Caco-2 (cell line): Measurements from ENCODE around the gene H2BK1. TPM values are rescaled to one million over a fixed set of nuclear protein-coding genes. Genes with fewer than 3 reads are reported as not detected.

ENCODE experiments used
- BruUV-seq: library from RNA; stranded (reverse); fragments of 400-500 nt; replicated peaks from 2 replicates; lab custom pipeline; 2021; lab: Mats Ljungman, UMichigan
- CTCF ChIA-PET: fragments of 300-600 bp; sonication (Branson Sonifier 250); formaldehyde crosslinking; loops from one replicate; lab custom pipeline; 2022; ENCODE audit warnings: antibody characterized with exemption; lab: Charles Lee
- POLR2A ChIA-PET: fragments of 300-600 bp; sonication (Branson Sonifier 250); formaldehyde crosslinking; loops from one replicate; lab custom pipeline; 2022; ENCODE audit warnings: antibody characterized with exemption; lab: Charles Lee
- DNase-seq, 2 experiments: peaks; one replicate each; pipeline versions ENCODE4 v3.0.0 to v3.0.0-alpha.2; 2020 to 2022
- H3K27me3 ChIP-seq: replicated peaks from 2 replicates; pipeline ENCODE4 v1.6.0; 2011; ENCODE audit warnings: low read length; ENCODE audit not compliant: control insufficient read depth, insufficient read depth
- H3K36me3 ChIP-seq: 2 replicates; pipeline ENCODE4 v1.5.1; 2011; ENCODE audit warnings: low read length; ENCODE audit not compliant: control insufficient read depth, insufficient read depth
- H3K4me1 ChIP-seq: fragments of 250-450 bp; sonication (Bioruptor Pico); 2 replicates; pipeline ENCODE4 v1.5.1; 2020; ENCODE audit warnings: mild to moderate bottlenecking
- H3K4me3 ChIP-seq: 2 replicates; pipeline ENCODE4 v1.5.1; 2011; ENCODE audit warnings: low read depth, mild to moderate bottlenecking, control low read depth, low read length
- H3K9me3 ChIP-seq: fragments of 250-450 bp; sonication (Bioruptor Pico); 2 replicates; pipeline ENCODE4 v1.5.1; 2020; ENCODE audit warnings: mild to moderate bottlenecking, moderate library complexity
- H3K27ac Mint-ChIP-seq: one replicate; pipeline ENCODE4 v1.8.0; 2022; ENCODE audit warnings: mixed read lengths; ENCODE audit not compliant: unreplicated experiment
- H3K27me3 Mint-ChIP-seq: one replicate; pipeline ENCODE4 v1.8.0; 2022; ENCODE audit warnings: mixed read lengths; ENCODE audit not compliant: insufficient read depth, unreplicated experiment
- H3K36me3 Mint-ChIP-seq: one replicate; pipeline ENCODE4 v1.8.0; 2022; ENCODE audit warnings: mild to moderate bottlenecking, mixed read lengths; ENCODE audit not compliant: insufficient read depth, unreplicated experiment
- H3K4me1 Mint-ChIP-seq: one replicate; pipeline ENCODE4 v1.8.0; 2022; ENCODE audit warnings: low read depth, mixed read lengths; ENCODE audit not compliant: unreplicated experiment
- H3K4me3 Mint-ChIP-seq: one replicate; pipeline ENCODE4 v1.8.0; 2022; ENCODE audit warnings: mild to moderate bottlenecking, moderate library complexity, mixed read lengths; ENCODE audit not compliant: unreplicated experiment
- H3K9me3 Mint-ChIP-seq: one replicate; pipeline ENCODE4 v1.8.0; 2022; ENCODE audit warnings: mixed read lengths; ENCODE audit not compliant: unreplicated experiment
- CTCF ChIP-seq, 2 experiments: fragments of 200-600 bp in 1 of 2; IDR thresholded peaks; 1 replicate in 1 of 2; 2 replicates in 1 of 2; pipeline versions ENCODE4 v1.5.1 to v1.8.0; 2011 to 2022; ENCODE audit warnings: antibody characterized with exemption in 1 of 2, control low read depth in 1 of 2, inconsistent platforms in 1 of 2, low read depth in 1 of 2, low read length in 1 of 2, mild to moderate bottlenecking in 1 of 2, moderate library complexity in 1 of 2; ENCODE audit not compliant: insufficient read depth in 1 of 2, severe bottlenecking in 1 of 2, unreplicated experiment in 1 of 2
- intact Hi-C: fragments of 100-400 bp; cut with micrococcal nuclease; formaldehyde crosslinking; loops from one replicate; pipeline ENCODE4 v1.10.0; 2022; ENCODE audit not compliant: unreplicated experiment
- total RNA-seq: library from RNA; stranded (reverse); gene quantifications from 2 replicates; pipeline ENCODE4 v1.2.3, GENCODE V29; 2022

H2BK1 gene
- total RNA-seq, 1 experiment from 2014 or later = not detected

GRCh38 chr7:151179287-151179860 lies 30.9 kb downstream of the H2BK1 start:
- POLR2A ChIA-PET = no interaction called here
- no peaks in the 10 kb centered on the region for H3K36me3 Mint-ChIP-seq
- peak in 1 of 2 experiments; percentile 18 for DNase-seq
- H3K4me3 Mint-ChIP-seq = no peak overlapping the region
- peaks cover 11% of the 10 kb centered on the region for H3K27me3 Mint-ChIP-seq
- H3K9me3 Mint-ChIP-seq = no peaks in the 10 kb centered on the region
- TF ChIP-seq CTCF (IDR thresholded peaks at IDR 0.05; ENCODE audit: insufficient read depth in 1 of 2, low read depth in 1 of 2, low read length in 1 of 2, severe bottlenecking in 1 of 2, unreplicated experiment in 1 of 2) = no peak
- Histone ChIP-seq H3K27me3 (no peaks in the 10 kb centered on the region), H3K36me3 (no peaks in the 10 kb centered on the region), H3K9me3 (no peaks in the 10 kb centered on the region), H3K4me3 (no peak overlapping the region), H3K4me1 (no peaks in the 10 kb centered on the region)
- CTCF ChIA-PET = interaction anchor here (0.6 kb wide), 1 partner anchor 22 kb away, joined by 10 read pairs; no protein-coding TSS in a partner anchor
- BruUV-seq = no TSS peak
- H3K27ac Mint-ChIP-seq = no peak overlapping the region
- intact Hi-C loops = no loop called here
- no peaks in the 10 kb centered on the region for H3K4me1 Mint-ChIP-seq

GRCh38 chr7:151178831-151179230 lies 31.5 kb downstream of the H2BK1 start:
- POLR2A ChIA-PET = no interaction called here
- no peaks in the 10 kb centered on the region for H3K36me3 ChIP-seq
- Mint-ChIP-seq H3K9me3 (no peaks in the 10 kb centered on the region), H3K27me3 (peaks cover 11% of the 10 kb centered on the region), H3K27ac (no peak overlapping the region), H3K36me3 (no peaks in the 10 kb centered on the region), H3K4me3 (no peak overlapping the region), H3K4me1 (no peaks in the 10 kb centered on the region)
- no peaks in the 10 kb centered on the region for H3K4me1 ChIP-seq
- CTCF ChIA-PET = interaction anchor here (0.6 kb wide), 1 partner anchor 11 kb away, joined by 4 read pairs; the partner anchor contains the start of gene GBX1
- no peaks in the 10 kb centered on the region for H3K9me3 ChIP-seq
- BruUV-seq = no TSS peak
- no peak for DNase-seq
- H3K27me3 ChIP-seq = no peaks in the 10 kb centered on the region
- H3K4me3 ChIP-seq = no peak overlapping the region
- no peak for TF ChIP-seq CTCF (IDR thresholded peaks at IDR 0.05; ENCODE audit: insufficient read depth in 1 of 2, low read depth in 1 of 2, low read length in 1 of 2, severe bottlenecking in 1 of 2, unreplicated experiment in 1 of 2)
- intact Hi-C loops = no loop called here

GRCh38 chr7:151178236-151178635 lies 32.1 kb downstream of the H2BK1 start:
- Mint-ChIP-seq H3K27ac (no peak overlapping the region), H3K36me3 (no peaks in the 10 kb centered on the region), H3K27me3 (peaks cover 14% of the 10 kb centered on the region), H3K4me1 (no peaks in the 10 kb centered on the region), H3K9me3 (no peaks in the 10 kb centered on the region), H3K4me3 (no peak overlapping the region)
- CTCF ChIA-PET = interaction anchor here (0.6 kb wide), 1 partner anchor 11 kb away, joined by 4 read pairs; the partner anchor contains the start of gene GBX1
- intact Hi-C loops = no loop called here
- BruUV-seq = no TSS peak
- no peak for DNase-seq
- Histone ChIP-seq H3K9me3 (no peaks in the 10 kb centered on the region), H3K36me3 (no peaks in the 10 kb centered on the region), H3K4me3 (no peak overlapping the region), H3K4me1 (no peaks in the 10 kb centered on the region), H3K27me3 (no peaks in the 10 kb centered on the region)
- POLR2A ChIA-PET = no interaction called here
- no peak for TF ChIP-seq CTCF (IDR thresholded peaks at IDR 0.05; ENCODE audit: insufficient read depth in 1 of 2, low read depth in 1 of 2, low read length in 1 of 2, severe bottlenecking in 1 of 2, unreplicated experiment in 1 of 2)
